H1 (cell line): ENCODE data around the gene CSNK1D. TPM values are rescaled to one million over a fixed set of nuclear protein-coding genes. Genes with fewer than 3 reads are reported as not detected.

Experiments used
- BRCA1 ChIP-seq: IDR thresholded peaks from 2 replicates; pipeline ENCODE4 v1.6.1; 2012; ENCODE audit warnings: low read depth, low read length, improper control_type of control experiment
- CHD2 ChIP-seq: IDR thresholded peaks from 2 replicates; pipeline ENCODE4 v1.6.1; 2012; ENCODE audit warnings: low read length, improper control_type of control experiment
- JUN ChIP-seq: IDR thresholded peaks from 2 replicates; pipeline ENCODE4 v1.6.1; 2011; ENCODE audit warnings: low read depth, mild to moderate bottlenecking, improper control_type of control experiment, low read length
- SAP30 ChIP-seq: fragments of 300-600 bp; sonication (generic); IDR thresholded peaks from 2 replicates; pipeline ENCODE4 v1.7.1; 2012; ENCODE audit warnings: low read length, moderate library complexity, mild to moderate bottlenecking, inconsistent platforms; ENCODE audit not compliant: insufficient read depth, insufficient replicate concordance
- polyA plus RNA-seq, 7 experiments: library from polyadenylated mRNA; depleted of rRNA in 3 of 7; stranded (reverse) in 5 of 7; unstranded in 2 of 7; fragments of >200 nt in 5 of 7; fragments of 200-250 nt in 2 of 7; gene quantifications; 1 replicate in 5 of 7; 2 replicates in 1 of 7; 4 replicates in 1 of 7; pipeline versions ENCODE4 v1.2.1 to v1.2.3, GENCODE V29; 2011 to 2013; ENCODE audit warnings: missing spikeins in 2 of 7, mixed read lengths in 2 of 7
- total RNA-seq: library from RNA; stranded (reverse); fragmentation: NEBNext Ultra II Directional; extraction: Animal tissue kit (Norgen Biotek cat#: 25700); gene quantifications from 2 replicates; pipeline ENCODE4 v1.2.1, GENCODE V29; 2021
- TF ChIP-seq, protein P1 (sequence below): IDR thresholded peaks from 2 replicates; pipeline ENCODE4 v1.6.1; 2011; ENCODE audit warnings: low read depth, mild to moderate bottlenecking, low read length; ENCODE audit not compliant: insufficient read depth

The CSNK1D gene
- total and polyA plus RNA-seq, 2 of the 8 experiments (the other 6 are each of a cell fraction or from before 2014, with no cell fraction given) = 73.5 to 103 TPM

DNA sequence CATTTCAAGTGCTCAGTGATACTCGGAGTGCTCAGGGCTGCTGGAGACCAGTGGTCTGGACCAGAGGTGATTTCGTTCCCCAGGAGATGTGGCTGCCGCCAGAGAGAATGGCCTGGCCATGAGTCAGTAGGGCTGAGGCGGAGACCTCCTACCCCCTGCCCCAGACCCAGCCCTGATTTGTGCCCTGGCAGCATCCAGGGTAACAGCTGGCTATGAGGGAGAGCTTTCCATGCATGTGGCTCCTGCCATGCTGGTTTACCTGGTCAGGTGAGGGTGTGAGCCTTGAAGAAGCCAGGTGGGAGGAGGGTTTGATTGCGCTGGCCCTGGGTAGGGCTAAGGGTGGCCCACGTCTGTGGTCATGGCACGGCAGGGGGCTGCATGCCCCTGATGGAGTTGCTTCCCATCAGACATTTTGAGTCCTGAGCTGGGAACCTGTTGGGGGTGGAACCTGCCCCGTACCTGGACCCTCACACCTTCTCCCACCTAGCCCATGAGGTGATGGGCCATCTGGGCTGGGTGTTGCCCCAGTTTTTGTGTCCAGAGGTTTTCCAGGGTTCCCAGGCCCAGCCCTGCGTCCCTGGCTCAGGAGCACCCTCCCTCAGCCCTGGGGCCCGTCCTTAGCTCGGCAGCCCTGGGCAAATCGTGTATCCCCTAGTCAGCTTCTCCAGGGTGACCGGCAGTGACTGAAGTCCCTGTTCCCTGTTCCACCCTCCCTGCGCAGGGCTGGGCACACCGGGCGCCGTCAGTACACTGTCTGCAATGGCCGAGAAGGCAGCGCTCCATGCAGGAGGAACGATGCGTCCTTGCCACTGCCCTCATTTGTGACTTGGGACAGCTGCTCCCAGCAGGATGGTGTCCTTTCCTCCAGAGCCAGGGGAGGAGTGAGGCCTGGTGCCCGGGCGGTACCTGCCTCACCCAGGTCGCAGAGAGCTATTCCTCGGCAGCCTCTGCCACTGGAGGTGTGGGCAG, 9.0 kb upstream of the CSNK1D start (continued):
- TF ChIP-seq SAP30 (no peak), CHD2 (no peak), JUN (no peak), BRCA1 (no peak)
- TF ChIP-seq, protein P1, sequence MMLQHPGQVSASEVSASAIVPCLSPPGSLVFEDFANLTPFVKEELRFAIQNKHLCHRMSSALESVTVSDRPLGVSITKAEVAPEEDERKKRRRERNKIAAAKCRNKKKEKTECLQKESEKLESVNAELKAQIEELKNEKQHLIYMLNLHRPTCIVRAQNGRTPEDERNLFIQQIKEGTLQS = no peak
- TF ChIP-seq, all 59 proteins: peak for 0
